WTC11 (cell line): ENCODE measurements around the gene EPHB6. TPM values are rescaled to one million over a fixed set of nuclear protein-coding genes. Genes with fewer than 3 reads are reported as not detected.

Source experiments
- ATAC-seq: fragments of 200-7000 bp; cut with Tn5 transposase; 2 replicates; pipeline ENCODE4 v1.10.0; 2021; ENCODE audit warnings: mild to moderate bottlenecking, moderate library complexity
- CTCF ChIA-PET: fragments of 300-600 bp; sonication (Branson Sonifier 250); formaldehyde crosslinking; loops from one replicate; lab custom pipeline; 2021; ENCODE audit warnings: antibody characterized with exemption; lab: Charles Lee
- POLR2A ChIA-PET: fragments of 350-600 bp; sonication (Branson Sonifier 250); formaldehyde crosslinking; loops from one replicate; lab custom pipeline; 2021; ENCODE audit warnings: antibody characterized with exemption; lab: Charles Lee
- DNase-seq: peaks from one replicate; pipeline ENCODE4 v3.0.0; 2021; ENCODE audit warnings: low spot score
- H3K27ac Mint-ChIP-seq: 2 replicates; pipeline ENCODE4 v1.8.0; 2021; ENCODE audit warnings: mixed read lengths
- H3K27me3 Mint-ChIP-seq: 2 replicates; pipeline ENCODE4 v1.8.0; 2021; ENCODE audit warnings: low read depth, mild to moderate bottlenecking, moderate library complexity, mixed read lengths
- H3K36me3 Mint-ChIP-seq: 2 replicates; pipeline ENCODE4 v1.8.0; 2021; ENCODE audit warnings: mixed read lengths
- H3K4me1 Mint-ChIP-seq: 2 replicates; pipeline ENCODE4 v1.8.0; 2022; ENCODE audit warnings: mixed read lengths
- H3K4me3 Mint-ChIP-seq: 2 replicates; pipeline ENCODE4 v1.8.0; 2021; ENCODE audit warnings: mild to moderate bottlenecking, moderate library complexity, mixed read lengths
- H3K9me3 Mint-ChIP-seq: 2 replicates; pipeline ENCODE4 v1.8.0; 2021; ENCODE audit warnings: mixed read lengths
- AR ChIP-seq: fragments of 250-450 bp; sonication (Bioruptor Pico); IDR thresholded peaks from 2 replicates; pipeline ENCODE4 v1.9.0; 2021; ENCODE audit warnings: mild to moderate bottlenecking
- ATF3 ChIP-seq: sonication (generic); formaldehyde crosslinking; conservative IDR thresholded peaks from 2 replicates; pipeline ENCODE4 v1.8.1; 2022; ENCODE audit warnings: mild to moderate bottlenecking, missing genetic modification reagents
- CDX4 ChIP-seq: fragments of 250-450 bp; sonication (Bioruptor Pico); IDR thresholded peaks from 2 replicates; pipeline ENCODE4 v1.9.0; 2021; ENCODE audit warnings: moderate library complexity, mild to moderate bottlenecking, inconsistent platforms, borderline replicate concordance
- CREM ChIP-seq: sonication (generic); formaldehyde crosslinking; IDR thresholded peaks from 2 replicates; pipeline ENCODE4 v1.8.1; 2022; ENCODE audit warnings: mild to moderate bottlenecking, missing genetic modification reagents, moderate library complexity
- CTCF ChIP-seq: fragments of 200-600 bp; IDR thresholded peaks from 2 replicates; pipeline ENCODE4 v1.8.0; 2022; ENCODE audit warnings: antibody characterized with exemption
- ELF4 ChIP-seq: sonication (generic); formaldehyde crosslinking; IDR thresholded peaks from 2 replicates; pipeline ENCODE4 v1.8.1; 2022; ENCODE audit warnings: low read depth, mild to moderate bottlenecking, moderate library complexity, missing genetic modification reagents
- EMX1 ChIP-seq: fragments of 250-450 bp; sonication (Bioruptor Pico); IDR thresholded peaks from 2 replicates; pipeline ENCODE4 v1.8.0; 2021; ENCODE audit warnings: mild to moderate bottlenecking
- ETV6 ChIP-seq: sonication (generic); formaldehyde crosslinking; IDR thresholded peaks from 2 replicates; pipeline ENCODE4 v1.8.1; 2022; ENCODE audit warnings: mild to moderate bottlenecking, missing genetic modification reagents
- IRF1 ChIP-seq: sonication (generic); formaldehyde crosslinking; IDR thresholded peaks from 2 replicates; pipeline ENCODE4 v1.8.0; 2023; ENCODE audit warnings: missing genetic modification reagents
- KAT7 ChIP-seq: sonication (generic); formaldehyde crosslinking; IDR thresholded peaks from 2 replicates; pipeline ENCODE4 v1.8.1; 2023; ENCODE audit warnings: missing genetic modification reagents, mild to moderate bottlenecking, borderline replicate concordance
- NR1H2 ChIP-seq: sonication (generic); formaldehyde crosslinking; IDR thresholded peaks from 2 replicates; pipeline ENCODE4 v1.9.0; 2021; ENCODE audit warnings: mild to moderate bottlenecking, moderate library complexity, missing genetic modification reagents
- PREB ChIP-seq: sonication (generic); formaldehyde crosslinking; IDR thresholded peaks from 2 replicates; pipeline ENCODE4 v1.8.1; 2022; ENCODE audit warnings: mild to moderate bottlenecking, missing genetic modification reagents, moderate library complexity, borderline replicate concordance
- PRRX2 ChIP-seq: fragments of 250-450 bp; sonication (Bioruptor Pico); IDR thresholded peaks from 2 replicates; pipeline ENCODE4 v1.8.0; 2021; ENCODE audit warnings: mild to moderate bottlenecking
- SMAD4 ChIP-seq: sonication (generic); formaldehyde crosslinking; IDR thresholded peaks from 2 replicates; pipeline ENCODE4 v1.8.0; 2022; ENCODE audit warnings: mild to moderate bottlenecking, missing genetic modification reagents
- SOX15 ChIP-seq: fragments of 250-450 bp; sonication (Bioruptor Pico); IDR thresholded peaks from 2 replicates; pipeline ENCODE4 v1.9.0; 2021; ENCODE audit warnings: mild to moderate bottlenecking
- TEAD1 ChIP-seq: sonication (generic); formaldehyde crosslinking; IDR thresholded peaks from 2 replicates; pipeline ENCODE4 v1.8.0; 2022; ENCODE audit warnings: mild to moderate bottlenecking, missing genetic modification reagents
- ZBTB21 ChIP-seq: sonication (generic); formaldehyde crosslinking; IDR thresholded peaks from 2 replicates; pipeline ENCODE4 v1.8.1; 2023; ENCODE audit warnings: mild to moderate bottlenecking, missing genetic modification reagents, borderline replicate concordance
- ZNF263 ChIP-seq: sonication (generic); formaldehyde crosslinking; IDR thresholded peaks from 2 replicates; pipeline ENCODE4 v1.8.1; 2022; ENCODE audit warnings: low read depth, mild to moderate bottlenecking, moderate library complexity, missing genetic modification reagents
- ZNF396 ChIP-seq: fragments of 250-450 bp; sonication (Bioruptor Pico); IDR thresholded peaks from 2 replicates; pipeline ENCODE4 v1.8.0; 2021; ENCODE audit warnings: mild to moderate bottlenecking, moderate library complexity, borderline replicate concordance
- total RNA-seq: library from RNA; stranded (reverse); gene quantifications from 3 replicates; pipeline ENCODE4 v1.2.3, GENCODE V29; 2021

Gene EPHB6
- total RNA-seq, 1 experiment from 2014 or later: 15.1 TPM

- Mint-ChIP-seq H3K9me3 (no peaks in the 10 kb centered on the region), H3K4me3 (no peak overlapping the region), H3K36me3 (no peaks in the 10 kb centered on the region), H3K4me1 (peaks cover 41% of the 10 kb centered on the region), H3K27me3 (no peaks in the 10 kb centered on the region; the same call in none of the 2 replicates), H3K27ac (no peak overlapping the region)
- DNase-seq (no peak), ATAC-seq (no peak)
- TF ChIP-seq EMX1 (CRISPR knock-in tag): no peak
- no peak for TF ChIP-seq ZNF396 (CRISPR knock-in tag)
- TF ChIP-seq PRRX2: no peak
- TF ChIP-seq IRF1 (CRISPR knock-in tag): no peak
- no peak for TF ChIP-seq AR (CRISPR knock-in tag)
- TF ChIP-seq CTCF: no peak
- no peak for TF ChIP-seq CDX4 (CRISPR knock-in tag)
- no peak for TF ChIP-seq ATF3 (CRISPR knock-in tag)
- no peak for TF ChIP-seq ZNF263 (CRISPR knock-in tag)
- no peak for TF ChIP-seq SMAD4 (CRISPR knock-in tag)
- TF ChIP-seq ETV6 (CRISPR knock-in tag): no peak
- no peak for TF ChIP-seq CREM (CRISPR knock-in tag)
- TF ChIP-seq TEAD1: no peak
- TF ChIP-seq NR1H2 (CRISPR knock-in tag): no peak
- no peak for TF ChIP-seq PREB (CRISPR knock-in tag)
- TF ChIP-seq SOX15 (CRISPR knock-in tag): no peak
- no peak for TF ChIP-seq KAT7 (CRISPR knock-in tag)
- CTCF ChIA-PET: interaction anchor here (1.0 to 2.1 kb wide), 5 partner anchors 11 to 353 kb away, joined by 3 to 14 read pairs (median 4); no protein-coding TSS in a partner anchor
- POLR2A ChIA-PET: no interaction called here
These were observed 7.5 kb downstream of the EPHB6 start for GRCh38 chr7:142862351-142862750.

GRCh38 chr7:142862786-142863400, 8.0 kb downstream of the EPHB6 start:
- H3K36me3 Mint-ChIP-seq: no peaks in the 10 kb centered on the region
- H3K4me3 Mint-ChIP-seq: no peak overlapping the region
- H3K27ac Mint-ChIP-seq: no peak overlapping the region
- no peak for TF ChIP-seq ELF4
- no peak for TF ChIP-seq ZBTB21 (CRISPR knock-in tag)
- POLR2A ChIA-PET: no interaction called here
- peaks cover 41% of the 10 kb centered on the region for H3K4me1 Mint-ChIP-seq
- CTCF ChIA-PET: interaction anchor here (0.8 to 2.1 kb wide), 6 partner anchors 10 to 352 kb away, joined by 3 to 14 read pairs (median 4); no protein-coding TSS in a partner anchor
- no peak for DNase-seq
- no peak for ATAC-seq
- no peaks in the 10 kb centered on the region; the same call in none of the 2 replicates for H3K27me3 Mint-ChIP-seq
- H3K9me3 Mint-ChIP-seq: no peaks in the 10 kb centered on the region
